ENCODE data around the gene SPPL3. TPM values are rescaled to one million over a fixed set of nuclear protein-coding genes. Genes with fewer than 3 reads are reported as not detected.

SPPL3 gene
- total RNA-seq, 4 donors from 2014 or later, result 18.9 to 21.5 (median 20.5) TPM

DNA sequence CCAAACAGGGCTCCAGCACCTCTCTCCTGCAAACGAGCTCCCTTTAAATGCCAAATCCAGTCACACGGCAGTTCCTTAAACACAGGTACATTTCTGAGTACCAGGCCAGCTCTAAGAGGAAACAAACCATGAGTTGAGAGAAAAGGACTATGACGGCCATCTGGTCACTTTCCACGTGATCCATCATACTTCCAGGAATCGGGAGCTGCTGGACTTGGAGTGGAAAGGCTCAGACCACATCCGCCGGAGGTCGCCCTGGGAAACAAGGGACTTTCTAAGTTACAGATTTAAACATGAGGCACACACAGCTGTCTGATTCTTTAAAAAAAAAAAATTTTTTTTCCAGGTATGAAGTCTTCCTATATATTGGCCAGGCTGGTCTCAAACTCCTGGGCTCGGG lies 139.3 kb downstream of the SPPL3 start:
- TF ChIP-seq, protein P1, sequence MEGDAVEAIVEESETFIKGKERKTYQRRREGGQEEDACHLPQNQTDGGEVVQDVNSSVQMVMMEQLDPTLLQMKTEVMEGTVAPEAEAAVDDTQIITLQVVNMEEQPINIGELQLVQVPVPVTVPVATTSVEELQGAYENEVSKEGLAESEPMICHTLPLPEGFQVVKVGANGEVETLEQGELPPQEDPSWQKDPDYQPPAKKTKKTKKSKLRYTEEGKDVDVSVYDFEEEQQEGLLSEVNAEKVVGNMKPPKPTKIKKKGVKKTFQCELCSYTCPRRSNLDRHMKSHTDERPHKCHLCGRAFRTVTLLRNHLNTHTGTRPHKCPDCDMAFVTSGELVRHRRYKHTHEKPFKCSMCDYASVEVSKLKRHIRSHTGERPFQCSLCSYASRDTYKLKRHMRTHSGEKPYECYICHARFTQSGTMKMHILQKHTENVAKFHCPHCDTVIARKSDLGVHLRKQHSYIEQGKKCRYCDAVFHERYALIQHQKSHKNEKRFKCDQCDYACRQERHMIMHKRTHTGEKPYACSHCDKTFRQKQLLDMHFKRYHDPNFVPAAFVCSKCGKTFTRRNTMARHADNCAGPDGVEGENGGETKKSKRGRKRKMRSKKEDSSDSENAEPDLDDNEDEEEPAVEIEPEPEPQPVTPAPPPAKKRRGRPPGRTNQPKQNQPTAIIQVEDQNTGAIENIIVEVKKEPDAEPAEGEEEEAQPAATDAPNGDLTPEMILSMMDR (IDR thresholded peaks at IDR 0.05; ENCODE audit: low read depth), result no peak

DNA sequence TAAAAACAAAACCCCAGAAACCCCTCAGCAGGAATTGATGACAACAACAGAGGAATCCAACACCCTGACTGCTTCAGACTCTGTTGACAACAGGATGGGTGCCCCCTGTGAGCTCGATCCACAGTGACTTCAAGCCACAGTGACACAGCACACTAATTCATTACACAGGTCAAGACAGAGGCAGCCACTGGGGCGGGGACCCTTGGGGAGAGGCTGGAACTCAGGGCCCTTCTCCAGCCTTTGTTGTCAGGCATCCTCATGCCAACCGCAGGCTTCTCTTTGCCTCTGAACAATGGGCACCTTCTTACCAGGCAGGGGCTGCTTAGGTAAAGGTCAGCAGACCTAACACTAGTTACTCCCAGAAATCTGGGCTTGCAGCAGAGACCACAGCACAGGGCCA lies 140.9 kb downstream of the SPPL3 start:
- TF ChIP-seq, protein P1 (IDR thresholded peaks at IDR 0.05; ENCODE audit: low read depth), result no peak

DNA sequence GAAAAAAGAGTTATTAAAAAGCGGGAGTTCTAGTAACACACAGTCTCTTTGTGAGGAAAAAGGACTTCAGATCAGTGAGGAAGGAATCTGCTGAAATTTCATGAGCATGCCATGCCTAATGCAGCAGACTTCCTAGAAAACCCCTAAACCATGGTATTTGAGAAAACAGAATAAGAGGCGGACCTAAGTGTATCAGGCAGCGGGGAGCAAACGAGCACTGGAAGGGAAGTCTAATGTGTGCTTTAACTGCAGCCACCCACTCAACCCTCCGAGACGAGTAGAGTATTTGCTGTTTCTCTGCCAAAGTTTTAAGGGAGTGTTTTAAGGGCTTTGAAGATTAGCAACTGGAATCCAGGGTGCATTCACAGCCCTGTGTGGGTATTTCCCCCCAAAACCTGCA lies 142.1 kb downstream of the SPPL3 start:
- TF ChIP-seq, protein P1 (IDR thresholded peaks at IDR 0.05; ENCODE audit: low read depth), result no peak

DNA sequence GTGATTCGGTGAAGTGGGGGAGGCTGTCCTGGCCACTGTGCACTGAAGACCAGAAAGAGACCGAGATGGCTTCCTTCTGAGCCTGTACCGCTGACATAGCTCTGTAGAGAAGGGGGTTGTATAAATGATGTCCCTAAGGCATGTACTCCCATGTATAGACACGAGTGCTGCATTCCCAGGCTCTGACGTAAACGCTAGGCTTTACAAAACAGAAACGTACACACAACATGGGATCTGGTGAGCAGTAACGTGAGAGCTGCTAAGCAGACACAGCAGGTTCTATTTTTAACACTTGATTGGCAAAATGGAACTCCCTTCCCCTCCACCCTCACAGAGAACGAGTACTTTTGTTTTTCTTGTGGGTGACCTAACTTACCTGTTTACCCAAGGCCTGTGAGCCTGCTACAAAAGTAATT lies 142.6 kb downstream of the SPPL3 start:
- TF ChIP-seq, protein P1 (IDR thresholded peaks at IDR 0.05; ENCODE audit: low read depth), result no peak

DNA sequence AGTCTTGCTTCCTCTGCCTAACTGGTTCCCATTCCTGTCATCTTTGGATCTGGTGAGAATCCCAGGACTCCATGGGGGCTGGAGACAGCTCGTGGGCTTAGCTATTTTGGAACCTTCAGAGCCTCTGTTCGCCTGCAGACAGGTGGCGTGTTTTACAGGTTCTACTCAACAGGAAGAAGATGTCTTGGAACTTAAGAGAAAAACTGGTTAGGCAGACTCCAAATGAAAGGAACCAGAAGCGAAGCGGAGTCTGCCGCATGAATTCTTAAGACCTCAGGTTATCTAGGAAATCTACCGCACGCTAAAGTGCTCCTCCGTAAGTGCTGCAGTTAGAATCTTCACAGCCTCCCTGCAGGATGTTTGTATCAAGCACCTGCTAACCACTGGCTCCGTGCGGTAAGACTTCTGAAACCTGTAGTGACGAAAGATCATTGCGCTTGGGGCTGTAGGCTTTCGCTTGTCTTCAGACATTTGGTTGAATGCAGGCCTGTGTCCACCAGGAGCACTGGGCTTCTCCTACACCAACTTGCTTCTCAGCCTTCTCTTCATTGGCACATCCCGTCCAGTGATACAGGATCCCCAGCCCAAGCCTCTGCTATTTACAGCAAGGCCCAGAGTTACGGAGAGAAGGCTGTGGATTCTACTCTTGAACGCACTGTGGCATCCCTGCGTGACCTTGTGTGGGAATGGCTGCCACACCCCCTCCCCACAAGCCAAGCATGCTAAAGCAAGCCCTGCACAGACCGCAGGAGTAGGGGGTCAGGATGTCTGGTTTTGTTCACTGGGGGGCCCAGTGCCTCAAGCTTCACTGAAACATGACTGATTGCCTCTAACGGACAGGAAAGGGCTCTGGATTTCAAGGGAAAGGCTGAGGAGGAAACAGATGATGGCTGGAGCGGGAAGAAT lies 143.6 kb downstream of the SPPL3 start:
- TF ChIP-seq, protein P1 (IDR thresholded peaks at IDR 0.05; ENCODE audit: low read depth), result no peak

DNA sequence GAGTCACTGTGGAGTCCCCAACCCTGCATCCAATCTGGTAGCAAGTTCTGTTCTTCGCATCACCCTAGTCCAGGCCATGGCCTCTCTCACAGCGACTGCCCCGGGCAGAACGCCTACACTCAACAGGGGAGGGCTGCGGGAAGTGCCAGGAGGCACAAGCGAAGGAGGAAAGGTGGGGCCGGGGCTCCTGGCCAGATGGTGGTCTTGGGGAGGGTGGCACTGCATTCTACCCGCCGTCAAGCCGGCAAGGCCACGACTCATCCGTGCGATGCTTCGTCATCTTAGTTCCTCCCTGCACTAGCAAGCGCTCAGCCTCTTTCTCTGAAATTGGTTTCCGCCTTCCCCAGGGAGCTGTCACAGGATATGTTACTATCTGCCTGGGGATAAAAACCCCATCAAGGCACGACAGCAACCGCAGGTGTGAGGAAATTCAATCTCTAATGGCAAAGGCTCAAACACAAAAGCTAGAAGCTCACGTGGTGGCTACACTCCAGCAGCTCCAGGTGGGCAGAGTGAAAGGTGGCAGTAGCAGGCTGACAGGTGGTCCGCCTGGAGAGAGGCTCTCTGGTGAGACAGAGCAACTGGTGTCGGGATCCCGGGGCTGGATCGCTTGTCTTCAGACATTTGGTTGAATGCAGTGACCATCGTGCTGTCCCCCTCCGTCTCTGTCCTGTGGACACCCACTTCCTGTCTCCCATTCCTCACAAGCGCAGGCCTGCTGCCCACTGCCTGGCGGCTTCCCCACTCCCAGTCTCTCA lies 144.4 kb downstream of the SPPL3 start:
- TF ChIP-seq, protein P1 (IDR thresholded peaks at IDR 0.05; ENCODE audit: low read depth), result no peak
